Choroid plexus epithelial cell (primary cell): Measurements from ENCODE around the gene SBK3.

Experiments used
- DNase-seq: peaks from one replicate; pipeline ENCODE4 v3.0.0-alpha.2; 2010; ENCODE audit warnings: low read depth
- H3K4me3 ChIP-seq: 2 replicates; pipeline ENCODE4 v1.5.1; 2011; ENCODE audit warnings: low read depth, mild to moderate bottlenecking, control low read depth, low read length, moderate library complexity
- CTCF ChIP-seq: conservative IDR thresholded peaks from 2 replicates; pipeline ENCODE4 v1.5.1; 2011; ENCODE audit warnings: low read depth, mild to moderate bottlenecking, control low read depth, inconsistent platforms, low read length, moderate library complexity

Gene SBK3

GRCh38 chr19:55567708-55568328 lies 22.5 kb upstream of the SBK3 start:
- H3K4me3 ChIP-seq, result no peak overlapping the region
- DNase-seq, result no peak
- TF ChIP-seq CTCF, result no peak

- no peak overlapping the region for H3K4me3 ChIP-seq
- no peak for TF ChIP-seq CTCF
- DNase-seq, result no peak
Measured at GRCh38 chr19:55566823-55567222, 21.5 kb upstream of the SBK3 start.

- TF ChIP-seq CTCF, result no peak
- peak; percentile 13 for DNase-seq
- no peak overlapping the region for H3K4me3 ChIP-seq
Measured at GRCh38 chr19:55563261-55563690, 17.9 kb upstream of the SBK3 start.

GRCh38 chr19:55559684-55560083 lies 14.3 kb upstream of the SBK3 start:
- no peak overlapping the region for H3K4me3 ChIP-seq
- TF ChIP-seq CTCF, result no peak
- DNase-seq, result no peak

- no peak for TF ChIP-seq CTCF
- H3K4me3 ChIP-seq, result no peak overlapping the region
- DNase-seq, result no peak
Measured at GRCh38 chr19:55554741-55555152, 9.4 kb upstream of the SBK3 start.

- no peak overlapping the region for H3K4me3 ChIP-seq
- no peak for DNase-seq
- TF ChIP-seq CTCF, result no peak
Measured at GRCh38 chr19:55554302-55554701, 9.0 kb upstream of the SBK3 start.
